ENCODE data around the gene NPBWR2.
A peak's percentile ranks its signal among the peaks of the same experiment; 100 is the strongest.

The NPBWR2 gene

GRCh38 chr20:64055893-64056638 lies 51.3 kb downstream of the NPBWR2 start:
- no peak for TF ChIP-seq POLR2AphosphoS5 (IDR thresholded peaks at IDR 0.05; ENCODE audit: low read depth, low read length)
- TF ChIP-seq TAF1 (IDR thresholded peaks at IDR 0.05; ENCODE audit: borderline replicate concordance, insufficient read depth, low read length) = no peak
- no peak for TF ChIP-seq FOXP2 (optimal IDR thresholded peaks at IDR 0.05; ENCODE audit: borderline replicate concordance, extremely low read depth, extremely low read length, insufficient read depth)
- TF ChIP-seq REST (IDR thresholded peaks at IDR 0.05; ENCODE audit: insufficient read depth in 1 of 2, low read depth in 2 of 2, low read length in 2 of 2) = no peak
- no peak for TF ChIP-seq SIN3A (IDR thresholded peaks at IDR 0.05; ENCODE audit: borderline replicate concordance, insufficient read depth, low read length)

GRCh38 chr20:64055396-64055892 lies 51.9 kb downstream of the NPBWR2 start:
- TF ChIP-seq SIN3A (IDR thresholded peaks at IDR 0.05; ENCODE audit: borderline replicate concordance, insufficient read depth, low read length) = no peak
- no peak for TF ChIP-seq REST (IDR thresholded peaks at IDR 0.05; ENCODE audit: insufficient read depth in 1 of 2, low read depth in 2 of 2, low read length in 2 of 2)
- no peak for TF ChIP-seq TAF1 (IDR thresholded peaks at IDR 0.05; ENCODE audit: borderline replicate concordance, insufficient read depth, low read length)
- TF ChIP-seq POLR2AphosphoS5 (IDR thresholded peaks at IDR 0.05; ENCODE audit: low read depth, low read length) = no peak
- TF ChIP-seq FOXP2 (optimal IDR thresholded peaks at IDR 0.05; ENCODE audit: borderline replicate concordance, extremely low read depth, extremely low read length, insufficient read depth) = no peak

- no peak for TF ChIP-seq TAF1 (IDR thresholded peaks at IDR 0.05; ENCODE audit: borderline replicate concordance, insufficient read depth, low read length)
- peak; percentile 63 for TF ChIP-seq POLR2AphosphoS5 (IDR thresholded peaks at IDR 0.05; ENCODE audit: low read depth, low read length)
- no peak for TF ChIP-seq SIN3A (IDR thresholded peaks at IDR 0.05; ENCODE audit: borderline replicate concordance, insufficient read depth, low read length)
- TF ChIP-seq REST (IDR thresholded peaks at IDR 0.05; ENCODE audit: insufficient read depth in 1 of 2, low read depth in 2 of 2, low read length in 2 of 2) = 0 out of 4 replicates have a peak, but pooled peaks of 1 of the 2 experiments have one; percentile 29
- peak; percentile 37 for TF ChIP-seq FOXP2 (optimal IDR thresholded peaks at IDR 0.05; ENCODE audit: borderline replicate concordance, extremely low read depth, extremely low read length, insufficient read depth)
These were observed 53.3 kb downstream of the NPBWR2 start for GRCh38 chr20:64053841-64054661.
